SK-N-SH (cell line): ENCODE measurements around the gene SH3TC1. TPM values are rescaled to one million over a fixed set of nuclear protein-coding genes. Genes with fewer than 3 reads are reported as not detected.
A peak's percentile ranks its signal among the peaks of the same experiment; 100 is the strongest.

ENCODE experiments used
- CTCF ChIA-PET: fragments of 300-600, 350-600 bp; formaldehyde crosslinking; extraction: SDS; loops from one replicate; lab custom pipeline; 2021; lab: Yijun Ruan, JAX
- POLR2A ChIA-PET: fragments of 350-600 bp; sonication (Branson Sonifier 250); formaldehyde crosslinking; extraction: SDS; loops from one replicate; lab custom pipeline; 2020; ENCODE audit warnings: antibody characterized with exemption, inconsistent platforms; lab: Yijun Ruan, JAX
- DNase-seq: peaks from one replicate; pipeline ENCODE4 v3.0.0; 2012
- H2AFZ ChIP-seq: fragments of 200-600 bp; sonication (generic); 2 replicates; pipeline ENCODE4 v1.8.1; 2016; ENCODE audit warnings: antibody characterized with exemption, mild to moderate bottlenecking, low read depth
- H3F3A ChIP-seq: fragments of 200-600 bp; sonication (generic); replicated peaks from 2 replicates; pipeline ENCODE3; 2016; ENCODE audit warnings: antibody characterized with exemption, mild to moderate bottlenecking; ENCODE audit not compliant: insufficient read depth
- H3K27ac ChIP-seq, 2 experiments: fragments of 200-500 bp in 1 of 2; fragments of 200-600 bp in 1 of 2; sonication (Bioruptor generic) in 1 of 2; sonication (generic), shearing (Covaris generic) in 1 of 2; 2 replicates each; pipeline versions ENCODE4 v1.5.1 to v1.6.1; 2014 to 2016; ENCODE audit warnings: low read depth in 2 of 2, inconsistent platforms in 1 of 2, low read length in 1 of 2, mild to moderate bottlenecking in 1 of 2, mixed read lengths in 1 of 2
- H3K27me3 ChIP-seq: fragments of 200-600 bp; sonication (generic), shearing (Covaris generic); 2 replicates; pipeline ENCODE4 v1.6.1; 2016; ENCODE audit warnings: mixed run types; ENCODE audit not compliant: insufficient read depth
- H3K36me3 ChIP-seq, 2 experiments: fragments of 200-500 bp in 1 of 2; fragments of 200-600 bp in 1 of 2; sonication (Bioruptor generic) in 1 of 2; sonication (generic) in 1 of 2; replicated peaks in 1 of 2; 2 replicates each; pipeline versions ENCODE3 to v1.5.1; 2014 to 2016; ENCODE audit warnings: low read length in 1 of 2, mild to moderate bottlenecking in 1 of 2; ENCODE audit not compliant: insufficient read depth in 2 of 2, control insufficient read depth in 1 of 2
- H3K4me1 ChIP-seq, 2 experiments: fragments of 200-500 bp in 1 of 2; fragments of 200-600 bp in 1 of 2; sonication (Bioruptor generic) in 1 of 2; sonication (generic), shearing (Covaris generic) in 1 of 2; 2 replicates each; pipeline versions ENCODE4 v1.5.1 to v1.6.1; 2014 to 2016; ENCODE audit warnings: low read depth in 1 of 2, low read length in 1 of 2, mixed run types in 1 of 2; ENCODE audit not compliant: insufficient read depth in 2 of 2, control insufficient read depth in 1 of 2
- H3K4me2 ChIP-seq: fragments of 200-600 bp; sonication (generic), shearing (Covaris generic); 2 replicates; pipeline ENCODE4 v1.6.1; 2017; ENCODE audit warnings: mixed run types
- H3K4me3 ChIP-seq, 2 experiments: fragments of 200-500 bp in 1 of 2; fragments of 200-600 bp in 1 of 2; sonication (Bioruptor generic) in 1 of 2; sonication (generic), shearing (Covaris generic) in 1 of 2; 2 replicates each; pipeline versions ENCODE4 v1.5.1 to v1.8.1; 2014 to 2016; ENCODE audit warnings: low read depth in 2 of 2, inconsistent platforms in 1 of 2, low read length in 1 of 2, mild to moderate bottlenecking in 1 of 2, mixed read lengths in 1 of 2, moderate library complexity in 1 of 2
- H3K79me2 ChIP-seq: fragments of 200-600 bp; sonication (generic); 2 replicates; pipeline ENCODE4 v1.8.1; 2017; ENCODE audit warnings: mild to moderate bottlenecking; ENCODE audit not compliant: insufficient read depth
- H3K9ac ChIP-seq: fragments of 200-600 bp; sonication (generic); 2 replicates; pipeline ENCODE4 v1.6.1; 2017; ENCODE audit warnings: mixed run types
- H3K9me2 ChIP-seq: fragments of 200-600 bp; sonication (generic); 2 replicates; pipeline ENCODE4 v1.6.1; 2017; ENCODE audit warnings: mixed run types
- H3K9me3 ChIP-seq: fragments of 200-600 bp; sonication (generic); 2 replicates; pipeline ENCODE4 v1.6.1; 2017; ENCODE audit warnings: mixed run types, mild to moderate bottlenecking, moderate library complexity
- H4K20me1 ChIP-seq: fragments of 200-600 bp; sonication (generic); 2 replicates; pipeline ENCODE4 v1.6.1; 2017; ENCODE audit warnings: mild to moderate bottlenecking, mixed run types; ENCODE audit not compliant: insufficient read depth
- ELF1 ChIP-seq: IDR thresholded peaks from 2 replicates; pipeline ENCODE4 v1.4.0; 2012
- EP300 ChIP-seq, 2 experiments: IDR thresholded peaks; 2 replicates each; pipeline versions ENCODE4 v1.4.0 to v1.6.1; 2012; ENCODE audit warnings: borderline replicate concordance in 1 of 2, low read depth in 1 of 2, low read length in 1 of 2
- EZH2phosphoT487 ChIP-seq: fragments of 200-600 bp; sonication (generic); IDR thresholded peaks from 2 replicates; pipeline ENCODE4 v1.6.1; 2017; ENCODE audit warnings: low read depth, mixed run types, mild to moderate bottlenecking, antibody characterized with exemption, moderate library complexity, borderline replicate concordance
- FOXJ3 ChIP-seq: sonication (generic); formaldehyde crosslinking; IDR thresholded peaks from 2 replicates; pipeline ENCODE4 v1.5.1; 2020; ENCODE audit warnings: mild to moderate bottlenecking, missing genetic modification reagents
- GABPA ChIP-seq: IDR thresholded peaks from 2 replicates; pipeline ENCODE4 v1.4.0; 2012; ENCODE audit warnings: low read depth, mild to moderate bottlenecking
- IRF3 ChIP-seq: fragments of 150-350 bp; IDR thresholded peaks from 2 replicates; pipeline ENCODE4 v1.6.1; 2016; ENCODE audit warnings: mild to moderate bottlenecking, low read depth, low read length
- JUND ChIP-seq: IDR thresholded peaks from 2 replicates; pipeline ENCODE4 v1.4.0; 2012
- MXI1 ChIP-seq: IDR thresholded peaks from 2 replicates; pipeline ENCODE4 v1.6.1; 2012; ENCODE audit warnings: mild to moderate bottlenecking, low read depth, low read length, improper control_type of control experiment
- PBX3 ChIP-seq: IDR thresholded peaks from 2 replicates; pipeline ENCODE4; 2012
- RAD21 ChIP-seq: IDR thresholded peaks from 2 replicates; pipeline ENCODE4 v1.6.1; 2012; ENCODE audit warnings: mild to moderate bottlenecking, low read length
- RFX5 ChIP-seq: IDR thresholded peaks from 2 replicates; pipeline ENCODE4 v1.6.1; 2012; ENCODE audit warnings: mild to moderate bottlenecking, improper control_type of control experiment, low read length
- RXRA ChIP-seq: IDR thresholded peaks from 2 replicates; pipeline ENCODE4 v1.4.0; 2012; ENCODE audit warnings: low read depth, mild to moderate bottlenecking, borderline replicate concordance
- SMC3 ChIP-seq: IDR thresholded peaks from 2 replicates; pipeline ENCODE4 v1.6.1; 2012; ENCODE audit warnings: low read depth, low read length, improper control_type of control experiment
- TAF1 ChIP-seq: IDR thresholded peaks from 2 replicates; pipeline ENCODE4 v1.6.1; 2012; ENCODE audit warnings: low read depth, mild to moderate bottlenecking, low read length, moderate library complexity, borderline replicate concordance
- USF1 ChIP-seq: IDR thresholded peaks from 2 replicates; pipeline ENCODE4 v1.4.0; 2012; ENCODE audit warnings: low read depth, borderline replicate concordance
- USF2 ChIP-seq: fragments of 150-350 bp; IDR thresholded peaks from 2 replicates; pipeline ENCODE4 v1.6.1; 2017; ENCODE audit warnings: antibody characterized with exemption, low read length, low read depth, borderline replicate concordance
- WGBS: methylation state at CpG from one replicate; pipeline ENCODE4 v1.1.6; 2017; ENCODE audit warnings: low lambda C conversion rate; 5-methylcytosine and 5-hydroxymethylcytosine counted together
- polyA plus RNA-seq, 3 experiments: library from polyadenylated mRNA; depleted of rRNA; stranded (reverse); fragments of >200 nt; gene quantifications; 2 replicates each; pipeline ENCODE4 v1.2.3, GENCODE V29; 2012

Gene SH3TC1
- polyA plus RNA-seq, 1 of the 3 experiments (the other 2 are of a cell fraction) = 2.7 TPM

GRCh38 chr4:8272472-8273428 lies 73.7 kb downstream of the SH3TC1 start:
- CTCF ChIA-PET = interaction anchor here (0.7 to 4.3 kb wide), 4 partner anchors 31 to 156 kb away, joined by 3 to 26 read pairs (median 8); no protein-coding TSS in a partner anchor
- peak; percentile 84 for DNase-seq
- H2AFZ ChIP-seq = no peak overlapping the region

GRCh38 chr4:8273450-8273849 lies 74.4 kb downstream of the SH3TC1 start:
- POLR2A ChIA-PET = no interaction called here
- no peak overlapping the region for H3K4me3 ChIP-seq
- no peaks in the 10 kb centered on the region for H3K36me3 ChIP-seq
- 94% methylated on average over 13 of the region's 13 CpGs for WGBS
- peaks cover 30 to 46% of the 10 kb centered on the region in 2 experiments for H3K4me1 ChIP-seq
- CTCF ChIA-PET = interaction anchor here (0.7 to 4.3 kb wide), 3 partner anchors 31 to 155 kb away, joined by 3 to 26 read pairs (median 8); no protein-coding TSS in a partner anchor
- H3K4me2 ChIP-seq = no peak overlapping the region
- peaks cover 8% of the 10 kb centered on the region for H3F3A ChIP-seq
- H4K20me1 ChIP-seq = no peaks in the 10 kb centered on the region
- no peak overlapping the region for H3K9ac ChIP-seq
- TF ChIP-seq SMC3 (no peak), GABPA (no peak), USF2 (no peak), RAD21 (no peak), RXRA (no peak), IRF3 (no peak), RFX5 (no peak), JUND (no peak), EZH2phosphoT487 (no peak), PBX3 (no peak), TAF1 (no peak), FOXJ3 (no peak)
- no peaks in the 10 kb centered on the region for H3K79me2 ChIP-seq
- DNase-seq = no peak
- no peaks in the 10 kb centered on the region for H3K9me3 ChIP-seq
- H3K9me2 ChIP-seq = no peaks in the 10 kb centered on the region
- no peaks in the 10 kb centered on the region for H3K27me3 ChIP-seq
- no peak overlapping the region for H2AFZ ChIP-seq
- peak overlapping the region in 1 of 2 experiments; percentile 93; a peak in 2 of 4 replicates for H3K27ac ChIP-seq

More at GRCh38 chr4:8272472-8273428, 73.7 kb downstream of the SH3TC1 start:
- POLR2A ChIA-PET = no interaction called here
- Histone ChIP-seq H3K9ac (no peak overlapping the region), H3K27ac (peak overlapping the region in 1 of 2 experiments; percentile 76; a peak in 2 of 4 replicates), H3K9me2 (no peaks in the 10 kb centered on the region), H3K9me3 (no peaks in the 10 kb centered on the region), H3K36me3 (no peaks in the 10 kb centered on the region), H3K79me2 (no peaks in the 10 kb centered on the region), H3K4me2 (no peak overlapping the region), H3K27me3 (no peaks in the 10 kb centered on the region), H3K4me3 (no peak overlapping the region), H4K20me1 (no peaks in the 10 kb centered on the region), H3K4me1 (peaks cover 23 to 47% of the 10 kb centered on the region in 2 experiments; a peak in 3 of 4 replicates), H3F3A (peaks cover 8% of the 10 kb centered on the region)
- TF ChIP-seq USF1 (0 out of 2 replicates have a peak, but pooled peaks have one; percentile 38), EP300 (IDR thresholded peaks at IDR 0.05; ENCODE audit: borderline replicate concordance in 1 of 2, low read depth in 1 of 2, low read length in 1 of 2) (peak in 1 of 2 experiments; percentile 43; a peak in 2 of 4 replicates), MXI1 (peak; percentile 31; the same call in 1 of the 2 replicates), ELF1 (no peak)
- WGBS = 87% methylated on average over 12 of the region's 30 CpGs
